GM18502 (cell line): ENCODE measurements around the gene LIMS1.
"Not testable (repeated sequence)": the region's sequence is repeated elsewhere in the genome, so short reads cannot be mapped to it uniquely, and the experiment has no call there.

Experiments used
- ATAC-seq: cut with Tn5 transposase; IDR thresholded peaks from one replicate; pipeline ENCODE4 v1.9.1; 2021; ENCODE audit warnings: mild to moderate bottlenecking; ENCODE audit not compliant: unreplicated experiment, poor library complexity

LIMS1 gene

DNA sequence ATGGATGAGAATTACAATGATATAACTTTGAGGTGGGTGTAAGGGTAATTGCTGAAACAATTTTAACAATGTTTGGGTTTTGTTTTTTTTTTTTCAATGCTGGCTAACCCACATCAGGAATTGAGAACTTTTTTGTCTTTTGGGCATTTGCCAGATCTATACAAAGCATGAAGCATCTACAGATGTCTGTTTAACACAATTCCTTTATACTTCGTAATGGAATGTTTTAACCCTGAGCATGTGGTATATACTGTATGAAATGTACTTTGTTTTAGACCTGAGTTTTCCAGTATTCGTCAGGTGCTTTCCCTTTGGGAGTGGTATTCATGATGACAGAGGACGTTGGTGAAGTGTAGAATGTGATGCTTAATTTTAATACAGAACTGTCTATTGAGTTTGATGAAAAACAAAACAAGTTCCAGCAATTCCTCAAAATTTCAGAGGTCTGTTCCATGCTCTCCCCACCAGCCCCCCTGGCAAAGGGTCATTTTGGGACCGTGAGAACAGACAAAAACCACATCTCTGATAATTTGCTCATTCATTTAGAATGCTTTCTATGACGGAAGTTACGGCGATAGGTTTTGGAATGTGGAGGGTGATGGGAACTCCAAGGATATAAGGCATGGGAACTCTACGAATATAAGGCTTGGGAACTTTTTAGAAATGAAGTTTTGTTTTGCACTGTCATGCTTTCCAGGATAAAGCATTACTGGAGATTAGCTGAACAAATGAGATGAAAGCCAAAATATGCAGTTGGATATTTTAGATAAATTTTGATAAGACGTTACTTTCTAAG, 14.1 kb downstream of the LIMS1 start:
- no peak for ATAC-seq

DNA sequence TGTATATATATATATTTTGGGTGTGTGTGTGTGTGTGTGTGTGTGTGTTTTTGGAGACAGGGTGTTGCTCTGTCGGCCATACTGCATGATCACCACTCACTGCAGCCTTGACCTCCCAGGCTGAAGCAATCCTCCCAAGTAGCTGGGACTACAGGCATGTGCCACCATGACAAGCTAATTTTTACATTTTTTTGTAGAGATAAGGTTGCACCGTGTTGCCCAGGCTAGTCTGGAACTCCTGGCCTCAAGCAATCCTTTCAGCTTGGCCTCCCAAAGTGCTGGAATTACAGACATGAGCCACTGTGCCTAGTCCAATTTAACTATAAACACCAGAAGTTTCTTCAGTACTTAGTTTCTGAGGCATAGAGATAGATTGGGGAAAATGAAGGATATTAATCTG, 18.3 kb downstream of the LIMS1 start:
- ATAC-seq, result no peak

DNA sequence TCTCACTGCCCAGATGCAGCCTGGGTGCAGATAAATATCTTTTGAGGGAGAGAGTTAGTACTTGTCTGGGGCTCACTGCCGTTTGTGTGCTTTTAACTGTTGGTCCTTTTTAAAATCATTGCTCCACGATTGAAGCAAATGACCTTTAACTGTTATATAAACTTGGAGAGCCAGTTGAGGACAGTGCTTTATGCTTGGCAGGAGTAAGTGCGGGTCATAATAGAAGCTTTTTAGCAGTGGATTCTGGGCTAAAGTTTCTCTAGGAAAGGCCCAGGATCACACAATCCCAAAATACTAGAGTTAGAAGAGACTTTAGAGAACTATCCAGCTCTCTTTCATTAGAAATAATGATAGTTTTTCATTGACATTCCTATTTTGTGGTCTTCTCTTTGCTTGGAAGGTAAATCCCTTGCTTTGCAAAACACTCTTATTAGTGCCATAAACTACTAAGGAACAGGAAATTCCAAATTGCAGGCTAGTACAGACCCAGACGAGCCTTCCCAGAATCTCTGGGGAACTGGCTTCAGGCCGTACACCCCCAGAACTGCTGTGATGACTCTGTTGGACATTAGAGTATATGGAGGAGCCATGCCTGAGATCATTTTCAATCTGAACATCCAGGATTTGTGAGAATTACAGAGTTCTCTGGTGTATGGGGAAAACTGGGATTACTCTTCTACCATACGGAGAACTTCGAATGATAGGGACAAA, 19.1 kb downstream of the LIMS1 start:
- no peak for ATAC-seq

DNA sequence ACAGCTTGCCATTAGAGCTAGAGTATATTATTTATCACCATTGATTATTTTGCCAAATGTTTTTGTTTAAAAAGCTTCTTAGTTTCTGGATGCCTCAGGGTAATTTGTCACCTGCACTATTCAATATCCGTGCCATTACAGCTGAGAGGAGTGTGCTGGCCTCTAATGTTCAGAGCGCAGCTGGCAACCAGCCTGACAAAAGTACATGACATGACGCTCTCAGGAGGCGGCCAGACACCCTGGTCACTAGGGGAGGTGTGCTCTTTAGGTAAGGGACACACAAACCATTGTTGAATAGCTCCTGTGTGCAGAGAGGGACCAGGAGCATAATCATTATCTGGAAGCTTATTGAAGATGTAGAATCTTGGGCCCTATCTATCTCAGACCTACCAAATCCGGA, 20.3 kb downstream of the LIMS1 start:
- no peak for ATAC-seq

DNA sequence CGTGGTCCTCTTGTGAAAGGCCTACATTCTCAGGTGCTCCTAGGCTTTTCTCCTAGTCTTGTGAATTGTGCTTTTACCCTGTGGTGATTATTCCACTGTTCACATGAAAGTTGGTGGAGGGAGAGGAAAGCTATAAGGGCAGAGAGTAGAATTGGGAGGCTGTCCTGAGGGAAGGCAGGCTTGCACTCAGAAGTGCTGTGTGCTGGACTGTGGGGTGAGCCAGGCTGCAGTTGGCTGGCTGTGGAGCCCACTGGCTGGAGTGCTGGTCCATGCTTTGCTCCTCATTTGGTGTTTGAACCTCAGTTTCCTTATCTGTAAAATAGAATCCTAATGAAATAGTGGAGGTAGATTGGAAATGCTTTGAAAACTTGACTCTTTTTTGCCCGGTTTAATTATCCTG, 21.3 kb downstream of the LIMS1 start:
- no peak for ATAC-seq

DNA sequence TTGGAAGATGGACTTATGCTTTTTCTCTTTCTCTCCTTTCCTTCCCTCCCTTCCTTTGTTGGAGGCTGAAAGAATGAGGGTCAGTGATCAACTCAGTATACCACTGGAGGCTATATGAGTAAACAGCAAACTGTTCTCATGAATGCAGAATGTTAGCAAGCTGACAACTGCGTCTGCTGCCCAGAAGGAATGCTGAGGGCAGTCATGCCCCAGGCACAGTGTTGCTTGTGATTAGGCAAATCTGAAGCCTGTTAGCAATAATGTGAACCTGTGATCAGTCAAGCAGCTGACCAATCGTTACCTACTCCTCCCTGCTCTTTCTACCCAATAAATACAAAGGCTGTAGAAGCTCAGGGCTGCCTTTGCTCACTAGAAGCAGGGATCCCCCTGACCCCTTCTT, 22.3 kb downstream of the LIMS1 start:
- ATAC-seq, result not testable (repeated sequence)

DNA sequence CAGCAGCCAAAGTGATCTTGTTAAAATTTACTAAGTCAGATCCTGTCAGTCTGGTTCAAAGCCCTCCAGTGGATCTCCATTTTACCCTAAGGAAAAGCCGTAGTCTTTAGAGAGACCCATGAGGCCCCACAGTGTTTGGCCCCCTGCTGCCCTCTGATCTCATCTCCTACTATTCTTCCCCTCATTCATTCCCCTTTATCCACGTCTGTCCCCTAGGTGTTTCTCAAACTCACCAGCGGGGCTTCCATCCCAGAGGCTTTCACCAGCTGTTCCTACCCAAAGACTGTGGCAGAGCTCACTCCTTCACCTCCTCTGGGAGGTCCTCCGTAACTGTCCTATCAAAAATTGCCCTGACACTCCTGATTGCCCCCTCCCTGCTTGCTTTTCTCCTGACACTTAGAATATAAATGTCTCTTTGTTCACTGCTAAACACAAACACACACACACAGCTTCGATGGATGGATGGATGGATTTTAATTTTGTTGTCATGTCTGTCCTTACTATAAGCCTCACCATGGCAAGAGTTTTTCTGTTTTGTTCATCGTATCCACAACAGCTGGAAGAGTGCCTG, 26.1 kb downstream of the LIMS1 start:
- no peak for ATAC-seq

DNA sequence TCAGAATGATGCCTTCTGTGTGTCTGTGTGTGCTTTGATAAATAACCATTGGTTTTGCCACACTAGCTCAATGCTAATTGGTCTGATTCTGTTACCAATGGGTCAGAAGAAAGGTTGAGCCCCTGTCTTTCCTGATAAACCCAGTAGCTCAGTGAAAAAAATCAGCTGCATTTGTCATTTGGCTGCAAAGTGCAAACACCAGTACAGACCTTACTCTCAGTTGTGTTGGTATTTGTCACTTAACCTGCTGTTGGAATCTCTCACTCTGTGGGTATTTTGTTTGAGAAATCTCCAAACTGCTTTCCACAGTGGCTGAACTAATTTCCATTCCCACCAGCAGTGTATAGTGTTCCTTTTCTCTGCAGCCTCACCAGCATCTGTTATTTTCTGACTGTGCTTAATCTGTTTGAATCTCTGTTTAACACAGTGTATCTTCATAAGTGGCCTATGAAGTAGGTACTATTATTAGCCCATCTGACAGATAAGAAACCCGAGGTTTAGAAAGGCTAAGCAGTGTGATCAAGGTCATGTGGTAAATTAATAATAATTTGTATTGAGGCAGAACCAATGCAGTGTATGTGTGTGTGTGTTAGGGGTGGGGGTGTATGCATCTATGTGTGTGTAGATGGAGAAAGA, 26.7 kb downstream of the LIMS1 start:
- ATAC-seq, result peak; percentile 45

DNA sequence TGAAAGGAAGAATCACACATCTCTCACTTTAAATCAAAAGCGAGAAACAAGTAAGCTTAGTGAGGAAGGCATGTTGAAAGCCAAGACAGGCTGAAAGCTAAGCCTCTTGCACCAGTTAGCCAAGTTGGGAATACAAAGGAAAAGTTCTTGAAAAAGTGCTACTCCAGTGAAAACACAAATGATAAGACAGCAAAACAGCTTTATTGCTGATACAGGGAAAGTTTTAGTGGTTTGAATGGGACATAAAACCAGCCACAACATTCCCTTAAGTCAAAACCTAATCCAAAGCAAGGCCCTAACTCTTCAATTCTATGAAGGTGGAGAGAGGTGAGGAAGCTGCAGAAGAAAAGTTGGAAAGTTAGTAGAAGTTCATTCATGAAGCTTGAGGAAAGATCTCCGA, 28.0 kb downstream of the LIMS1 start:
- no peak for ATAC-seq

DNA sequence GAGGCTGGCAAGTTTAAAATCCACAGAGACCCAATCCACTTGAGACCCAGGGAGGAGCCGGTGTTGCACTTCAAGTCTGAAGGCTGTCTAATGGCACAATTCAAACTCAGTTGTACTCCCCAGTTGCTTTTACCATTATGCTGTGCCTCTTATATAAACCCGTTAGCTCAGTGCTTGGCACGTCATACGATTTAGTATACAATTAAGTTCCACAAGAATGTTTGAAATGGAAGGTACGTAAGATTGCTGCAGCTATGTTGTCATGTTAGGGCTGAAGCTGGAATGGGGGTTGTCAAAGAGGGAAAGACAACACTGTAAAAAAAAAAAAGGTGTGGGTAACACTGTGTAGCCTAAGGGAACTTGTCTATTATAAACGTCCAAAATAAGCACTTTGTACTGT, 30.2 kb downstream of the LIMS1 start:
- no peak for ATAC-seq

DNA sequence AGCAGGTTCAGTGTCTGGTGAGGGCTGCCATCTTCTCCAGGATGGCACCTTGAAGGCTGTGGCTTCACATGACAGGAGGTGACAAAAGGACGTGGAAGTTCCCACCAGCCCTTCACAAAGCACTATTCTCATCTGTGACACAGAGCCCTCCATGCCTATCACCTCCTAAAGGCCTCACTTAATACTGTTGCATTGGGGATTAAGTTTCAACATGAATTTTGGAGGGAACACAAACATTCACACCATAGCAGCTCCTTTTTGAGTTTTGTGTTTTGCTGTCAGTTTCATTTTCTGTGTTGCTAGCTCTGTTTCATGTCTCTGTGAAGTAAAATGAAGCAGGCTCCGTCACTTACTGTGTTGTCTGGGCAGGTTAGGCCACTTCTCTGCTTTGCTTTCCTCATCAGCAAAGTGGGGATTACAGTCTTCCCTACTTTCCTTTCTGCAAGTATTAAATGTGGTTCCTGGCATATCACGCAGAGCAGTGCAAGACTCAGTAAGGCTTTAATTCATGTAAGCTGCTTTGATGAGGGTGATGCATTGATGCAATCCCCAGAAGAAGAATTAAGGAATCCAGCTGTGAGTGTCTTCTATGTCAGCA, 31.6 kb downstream of the LIMS1 start:
- peak; percentile 71 for ATAC-seq

DNA sequence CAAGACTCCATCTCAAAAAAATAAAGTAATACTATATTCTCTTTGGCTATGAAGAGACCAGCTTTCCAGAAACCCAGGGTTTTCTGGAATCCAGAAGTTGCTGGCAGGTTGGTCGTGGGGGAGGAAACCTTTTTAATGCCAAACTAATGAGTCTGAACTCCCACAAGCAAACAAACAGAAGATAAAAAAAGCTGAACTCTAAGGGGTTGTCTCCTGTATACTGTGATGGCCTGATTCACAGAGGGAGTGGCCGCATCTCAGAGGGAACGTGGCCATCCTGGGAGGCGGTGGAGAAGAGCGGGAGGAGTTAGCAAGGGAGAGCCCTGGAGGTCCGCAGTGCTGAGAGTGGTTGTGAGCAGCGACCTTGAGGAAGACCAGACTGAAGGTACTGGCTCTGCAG, 36.1 kb downstream of the LIMS1 start:
- ATAC-seq, result no peak

DNA sequence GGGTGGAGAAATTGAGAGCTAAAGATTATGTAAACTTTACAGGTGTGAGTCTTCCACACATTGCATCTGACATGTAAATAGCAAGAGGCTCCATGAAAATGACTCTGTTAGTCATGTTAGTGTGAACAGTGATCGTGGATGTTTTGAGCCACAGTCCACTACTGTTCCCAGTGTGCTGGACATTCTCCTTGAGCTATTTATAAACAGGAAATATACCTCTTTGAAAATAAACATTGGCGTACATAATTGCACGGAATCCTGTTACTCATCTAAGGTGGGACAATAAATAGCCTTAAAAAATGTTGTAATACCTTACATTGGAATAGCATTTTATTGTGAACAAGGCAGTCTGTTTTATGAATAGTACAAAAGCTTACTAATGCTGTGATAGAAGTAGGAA, 37.0 kb downstream of the LIMS1 start:
- no peak for ATAC-seq

DNA sequence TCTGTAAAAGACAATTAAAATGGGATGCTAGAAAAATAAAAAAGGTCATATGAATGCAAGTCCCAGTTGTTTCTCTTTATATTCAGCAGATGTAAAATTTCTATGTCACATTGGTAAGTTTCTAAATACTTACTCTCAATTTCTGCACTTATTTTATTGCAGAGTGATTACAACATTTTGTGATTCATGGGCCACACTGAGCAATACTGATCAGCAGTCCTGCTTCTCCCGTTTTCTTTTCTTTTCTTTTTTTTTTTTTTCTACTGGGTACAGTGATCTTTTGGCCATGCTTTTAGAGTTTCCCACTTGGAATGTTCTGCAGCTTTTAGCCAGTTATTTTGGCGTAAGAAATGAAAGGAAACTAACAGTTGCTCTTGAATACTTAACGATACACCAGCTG, 38.8 kb downstream of the LIMS1 start:
- no peak for ATAC-seq

DNA sequence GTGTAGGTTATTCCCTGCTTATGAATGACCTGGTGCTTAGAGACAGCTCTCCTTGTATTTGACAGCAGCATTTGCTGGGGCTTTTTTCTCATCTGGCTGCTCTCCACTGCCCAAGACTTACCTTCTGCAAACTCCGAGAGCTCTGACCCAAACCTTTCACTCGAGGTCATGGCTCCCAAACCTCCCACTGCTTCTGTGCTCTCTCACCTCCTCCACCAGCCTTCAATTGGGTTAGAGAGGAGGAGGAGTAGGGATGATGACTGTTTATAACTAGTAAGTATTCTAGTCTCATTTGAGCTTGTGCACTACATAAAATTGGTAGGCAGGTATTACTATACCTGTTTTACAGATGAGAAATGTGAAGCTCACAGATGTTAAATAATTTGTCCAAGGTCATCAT, 40.1 kb downstream of the LIMS1 start:
- ATAC-seq, result no peak

DNA sequence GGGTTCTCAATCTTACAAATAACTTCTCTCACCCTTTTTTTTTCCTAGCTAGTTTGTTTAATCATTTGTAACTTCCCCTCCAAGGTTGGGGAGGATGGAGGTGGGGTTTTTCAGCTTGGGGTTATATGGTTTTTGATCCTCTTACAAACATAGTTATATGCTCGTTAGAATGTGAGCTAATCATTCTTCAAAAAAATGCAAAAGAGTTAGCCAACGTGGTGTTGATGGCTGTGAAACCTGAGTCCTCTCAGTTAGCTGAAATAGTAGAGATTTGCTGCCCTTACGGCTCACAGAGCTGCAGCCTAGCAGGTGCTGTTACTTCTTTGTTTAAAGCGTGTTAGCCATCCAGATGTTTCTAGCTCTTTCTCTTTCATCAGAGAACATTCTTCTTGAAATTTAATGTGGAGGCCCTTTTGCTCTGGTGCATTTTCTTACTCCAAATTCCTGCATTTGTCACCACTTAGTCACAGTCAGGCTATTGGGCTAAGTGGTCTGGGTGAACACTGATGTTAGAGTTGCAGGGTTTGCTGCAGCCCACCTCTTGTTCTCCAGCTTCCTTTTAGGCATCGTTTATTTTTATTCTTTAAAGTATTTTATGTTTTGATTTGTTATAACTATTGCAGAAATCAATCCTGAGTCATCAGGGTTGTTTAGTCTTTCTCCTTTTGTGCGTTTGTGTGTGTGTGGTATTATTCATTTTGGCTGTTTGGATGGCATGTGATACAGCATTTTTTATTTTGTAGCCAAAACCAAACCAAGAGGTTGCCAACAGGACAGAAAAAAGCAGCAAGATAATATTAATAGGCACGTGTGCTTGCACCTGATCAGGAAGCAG, 41.1 kb downstream of the LIMS1 start:
- peak; percentile 74 for ATAC-seq

DNA sequence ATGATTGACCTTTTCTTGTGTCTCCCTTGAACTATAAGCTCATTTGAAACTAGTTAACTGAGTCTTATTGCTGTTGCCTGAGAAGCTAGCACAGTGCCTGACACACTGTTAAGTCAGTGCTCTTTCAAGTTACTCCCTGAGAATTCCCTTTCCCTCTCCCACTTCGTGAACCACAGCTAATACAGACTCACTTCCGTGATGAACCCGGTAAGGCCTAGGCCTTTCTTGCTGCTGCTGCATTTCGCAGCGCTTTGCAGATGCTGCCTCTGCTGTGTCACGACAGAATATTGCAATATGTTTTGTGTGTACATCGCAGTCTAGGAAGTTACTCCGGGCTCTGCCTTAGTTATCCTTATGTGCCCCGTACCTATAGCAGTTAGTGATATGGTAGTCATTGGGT, 42.8 kb downstream of the LIMS1 start:
- no peak for ATAC-seq

DNA sequence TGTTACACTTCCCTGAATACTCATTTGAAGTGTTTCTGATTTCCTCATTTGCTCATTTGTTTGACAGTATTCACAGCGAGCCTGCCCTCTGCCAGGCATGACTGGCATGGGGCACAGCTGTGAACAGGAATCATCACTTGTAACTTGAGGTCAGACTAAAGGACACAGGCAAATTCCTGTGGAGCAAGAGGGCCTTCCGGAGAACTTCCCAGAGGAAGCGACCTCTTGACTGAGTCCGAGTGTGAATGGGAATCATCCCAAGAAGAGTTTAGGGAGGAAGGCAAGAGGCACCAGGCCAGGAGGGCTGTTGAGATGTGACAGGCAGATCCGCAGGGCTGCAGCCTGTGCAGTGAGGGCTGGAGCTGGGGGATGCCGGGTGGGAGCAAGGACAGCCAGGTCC, 45.4 kb downstream of the LIMS1 start:
- no peak for ATAC-seq

DNA sequence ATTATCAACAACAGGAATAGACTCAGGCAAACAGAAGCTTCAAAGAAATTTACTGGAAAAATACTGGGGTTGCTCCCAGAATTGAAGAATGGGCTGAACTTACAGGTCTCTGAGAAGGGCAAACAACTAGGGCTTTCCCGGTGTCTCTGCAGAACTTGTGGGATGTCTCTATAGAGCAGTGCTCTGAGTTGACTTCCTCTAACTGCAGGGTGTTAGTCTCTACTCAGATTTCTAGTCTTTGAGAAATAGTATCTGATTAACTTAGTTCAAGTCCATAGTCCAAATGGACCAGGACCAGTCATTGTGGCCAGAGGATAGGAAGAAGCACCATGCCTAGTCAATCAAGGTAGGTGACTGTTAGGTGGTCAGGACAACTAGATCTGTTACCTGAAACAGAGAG, 45.8 kb downstream of the LIMS1 start:
- no peak for ATAC-seq
